GM21390 (cell line): ENCODE measurements around the gene ZNF761.
"Not testable (repeated sequence)": the region's sequence is repeated elsewhere in the genome, so short reads cannot be mapped to it uniquely, and the experiment has no call there.

Experiments
- ATAC-seq: cut with Tn5 transposase; IDR thresholded peaks from one replicate; pipeline ENCODE4 v1.9.1; 2021; ENCODE audit not compliant: unreplicated experiment

Gene ZNF761

GRCh38 chr19:53455828-53456227 lies 24.0 kb downstream of the ZNF761 start:
- no peak for ATAC-seq

- ATAC-seq = not testable (repeated sequence)
These were observed 28.4 kb downstream of the ZNF761 start for GRCh38 chr19:53460131-53460721.

- ATAC-seq = no peak
These were observed 30.1 kb downstream of the ZNF761 start for GRCh38 chr19:53461866-53462265.

- no peak for ATAC-seq
These were observed 31.1 kb downstream of the ZNF761 start for GRCh38 chr19:53462861-53463260.

GRCh38 chr19:53463263-53463662 lies 31.5 kb downstream of the ZNF761 start:
- no peak for ATAC-seq

GRCh38 chr19:53466726-53467484 lies 35.1 kb downstream of the ZNF761 start:
- peak; percentile 21 for ATAC-seq

GRCh38 chr19:53467485-53468262 lies 35.9 kb downstream of the ZNF761 start, which contains the start of gene ZNF813:
TSS of gene ZNF813 (plus strand) at chr19:53467733. CDS start at chr19:53483823, 16,090 bp downstream.
- ATAC-seq = peak; percentile 84

GRCh38 chr19:53468628-53469027 lies 36.8 kb downstream of the ZNF761 start:
- not testable (repeated sequence) for ATAC-seq

GRCh38 chr19:53471916-53472315 lies 40.1 kb downstream of the ZNF761 start:
- no peak for ATAC-seq

GRCh38 chr19:53474832-53475231 lies 43.0 kb downstream of the ZNF761 start:
- not testable (repeated sequence) for ATAC-seq

- ATAC-seq = not testable (repeated sequence)
These were observed 43.7 kb downstream of the ZNF761 start for GRCh38 chr19:53475470-53475869.

- ATAC-seq = not testable (repeated sequence)
These were observed 52.0 kb downstream of the ZNF761 start for GRCh38 chr19:53483751-53484150.

GRCh38 chr19:53485046-53486004 lies 53.5 kb downstream of the ZNF761 start:
- no peak for ATAC-seq

GRCh38 chr19:53492153-53492552 lies 60.4 kb downstream of the ZNF761 start:
- no peak for ATAC-seq

- not testable (repeated sequence) for ATAC-seq
These were observed 65.7 kb downstream of the ZNF761 start for GRCh38 chr19:53497311-53498023.

GRCh38 chr19:53498024-53498395 lies 66.2 kb downstream of the ZNF761 start:
- not testable (repeated sequence) for ATAC-seq

- ATAC-seq = not testable (repeated sequence)
These were observed 71.4 kb downstream of the ZNF761 start for GRCh38 chr19:53503151-53503550.

GRCh38 chr19:53503671-53504364 lies 72.0 kb downstream of the ZNF761 start:
- not testable (repeated sequence) for ATAC-seq

- not testable (repeated sequence) for ATAC-seq
These were observed 72.5 kb downstream of the ZNF761 start for GRCh38 chr19:53504365-53504703.
